ENCODE measurements around the gene FOSB. TPM values are rescaled to one million over a fixed set of nuclear protein-coding genes. Genes with fewer than 3 reads are reported as not detected.

The FOSB gene
- total and polyA plus RNA-seq, 9 donors = 2.9 to 295 (median 44.3) TPM

DNA sequence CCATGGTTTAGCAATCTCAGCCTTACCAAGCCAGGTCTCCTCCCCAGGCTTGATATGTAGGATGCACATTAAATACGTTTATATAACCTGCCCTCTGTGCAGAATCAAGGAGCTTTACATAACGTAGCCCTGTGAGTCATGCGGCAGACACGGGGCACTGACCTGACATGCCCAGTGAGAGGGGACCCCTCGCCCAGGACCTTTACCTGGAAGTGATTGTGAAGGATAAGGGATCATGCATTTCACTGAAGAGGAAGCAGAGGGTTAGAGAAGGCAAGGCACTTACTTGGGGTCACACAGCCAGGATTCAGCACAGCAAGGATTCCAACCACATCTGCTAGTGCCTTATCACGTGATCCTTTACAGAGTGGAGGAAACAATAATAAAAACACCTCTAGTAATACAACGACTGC lies 18.9 kb upstream of the FOSB start:
- no peaks in the 10 kb centered on the region for H3K9me3 ChIP-seq
- peaks cover 13% of the 10 kb centered on the region for H3K4me1 ChIP-seq (ENCODE audit: insufficient read depth)
- H3K27me3 ChIP-seq = no peaks in the 10 kb centered on the region
- H3K4me3 ChIP-seq = no peak overlapping the region
- no peak for DNase-seq
- H3K36me3 ChIP-seq = no peaks in the 10 kb centered on the region
- H3K27ac ChIP-seq = no peak overlapping the region
- TF ChIP-seq, protein P1, sequence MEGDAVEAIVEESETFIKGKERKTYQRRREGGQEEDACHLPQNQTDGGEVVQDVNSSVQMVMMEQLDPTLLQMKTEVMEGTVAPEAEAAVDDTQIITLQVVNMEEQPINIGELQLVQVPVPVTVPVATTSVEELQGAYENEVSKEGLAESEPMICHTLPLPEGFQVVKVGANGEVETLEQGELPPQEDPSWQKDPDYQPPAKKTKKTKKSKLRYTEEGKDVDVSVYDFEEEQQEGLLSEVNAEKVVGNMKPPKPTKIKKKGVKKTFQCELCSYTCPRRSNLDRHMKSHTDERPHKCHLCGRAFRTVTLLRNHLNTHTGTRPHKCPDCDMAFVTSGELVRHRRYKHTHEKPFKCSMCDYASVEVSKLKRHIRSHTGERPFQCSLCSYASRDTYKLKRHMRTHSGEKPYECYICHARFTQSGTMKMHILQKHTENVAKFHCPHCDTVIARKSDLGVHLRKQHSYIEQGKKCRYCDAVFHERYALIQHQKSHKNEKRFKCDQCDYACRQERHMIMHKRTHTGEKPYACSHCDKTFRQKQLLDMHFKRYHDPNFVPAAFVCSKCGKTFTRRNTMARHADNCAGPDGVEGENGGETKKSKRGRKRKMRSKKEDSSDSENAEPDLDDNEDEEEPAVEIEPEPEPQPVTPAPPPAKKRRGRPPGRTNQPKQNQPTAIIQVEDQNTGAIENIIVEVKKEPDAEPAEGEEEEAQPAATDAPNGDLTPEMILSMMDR (IDR thresholded peaks at IDR 0.05) = no peak
- TF ChIP-seq POLR2A (IDR thresholded peaks at IDR 0.05) = no peak
- no peak for TF ChIP-seq EP300 (IDR thresholded peaks at IDR 0.05)
- WGBS, 3 donors = 56 to 69% (median 63%) methylated on average over 7 of the region's 7 CpGs
- intact Hi-C loops (cut with DNase I) = no loop called here

DNA sequence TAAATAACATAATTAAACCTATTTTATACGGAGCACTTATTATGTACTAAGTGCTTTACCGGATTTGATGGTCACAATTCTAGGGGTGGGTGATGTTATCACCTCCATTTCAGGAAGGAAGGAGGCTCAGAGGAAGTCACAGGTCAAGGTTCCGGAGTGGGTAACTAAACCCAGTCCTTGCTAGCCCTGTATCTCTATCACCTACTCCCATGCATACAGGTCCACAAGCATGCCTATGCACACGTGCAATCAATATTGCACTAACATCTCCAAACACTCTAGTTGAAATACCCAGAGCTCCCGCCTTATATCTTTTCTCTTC lies 17.8 kb upstream of the FOSB start:
- 28 to 37% (median 30%) methylated on average over 5 of the region's 5 CpGs for WGBS, 3 donors
- no peaks in the 10 kb centered on the region for H3K36me3 ChIP-seq
- no peaks in the 10 kb centered on the region for H3K27me3 ChIP-seq
- H3K4me1 ChIP-seq (ENCODE audit: insufficient read depth) = peaks cover 8% of the 10 kb centered on the region
- intact Hi-C loops (cut with DNase I) = no loop called here
- no peak for DNase-seq
- TF ChIP-seq EP300 (IDR thresholded peaks at IDR 0.05) (no peak), POLR2A (IDR thresholded peaks at IDR 0.05) (no peak)
- TF ChIP-seq, protein P1 (IDR thresholded peaks at IDR 0.05) = no peak
- H3K27ac ChIP-seq = no peak overlapping the region
- no peaks in the 10 kb centered on the region for H3K9me3 ChIP-seq
- peak overlapping the region; percentile 71 for H3K4me3 ChIP-seq

DNA sequence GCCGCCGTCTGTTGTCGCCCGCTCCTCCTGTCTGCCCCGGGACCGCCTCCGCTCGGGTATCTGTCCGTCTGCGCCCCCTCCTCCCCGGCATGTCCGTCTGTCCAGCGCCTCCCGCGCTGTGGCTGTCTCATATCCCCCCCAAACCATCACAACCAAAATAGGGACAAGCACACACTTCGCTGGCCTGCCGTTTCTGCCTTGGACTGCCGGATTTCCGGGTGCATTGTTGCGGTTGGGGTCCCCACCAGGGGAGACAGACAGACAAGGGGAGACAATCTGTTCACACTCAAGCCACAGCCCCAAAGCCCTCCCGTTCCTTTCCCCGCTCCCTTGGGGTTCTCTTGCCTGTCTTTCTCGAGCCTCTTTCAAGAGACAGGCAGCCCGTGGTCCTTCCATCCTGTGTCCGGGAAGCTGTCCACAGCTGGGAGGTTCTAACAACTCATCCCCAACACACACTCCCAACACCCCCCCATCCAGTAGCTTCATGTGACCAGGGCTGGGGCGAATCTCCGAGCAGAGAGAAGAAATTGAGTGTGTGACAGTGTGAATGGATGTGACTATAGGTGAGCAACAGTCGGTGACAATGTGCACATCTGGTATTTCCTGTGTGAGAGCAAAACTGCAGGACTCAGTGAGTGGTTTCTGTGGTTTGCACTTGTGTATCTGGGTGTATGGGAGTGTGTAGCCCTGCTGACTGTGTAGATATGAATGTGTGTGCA lies 16.5 kb upstream of the FOSB start:
- peak in 3 of 5 donors; percentile 45 to 74 (median 65) for DNase-seq
- intact Hi-C loops (cut with DNase I) = no loop called here
- no peaks in the 10 kb centered on the region for H3K27me3 ChIP-seq
- H3K36me3 ChIP-seq = no peaks in the 10 kb centered on the region
- H3K9me3 ChIP-seq = no peaks in the 10 kb centered on the region
- H3K27ac ChIP-seq = peak overlapping the region; percentile 52 to 57
- peak overlapping the region; percentile 71 for H3K4me3 ChIP-seq
- TF ChIP-seq POLR2A (IDR thresholded peaks at IDR 0.05) (no peak), EP300 (IDR thresholded peaks at IDR 0.05) (no peak)
- TF ChIP-seq, protein P1 (IDR thresholded peaks at IDR 0.05) = no peak
- peaks cover 15% of the 10 kb centered on the region for H3K4me1 ChIP-seq (ENCODE audit: insufficient read depth)
- WGBS, 3 donors = 2 to 3% (median 2%) methylated on average over 28 of the region's 28 CpGs

DNA sequence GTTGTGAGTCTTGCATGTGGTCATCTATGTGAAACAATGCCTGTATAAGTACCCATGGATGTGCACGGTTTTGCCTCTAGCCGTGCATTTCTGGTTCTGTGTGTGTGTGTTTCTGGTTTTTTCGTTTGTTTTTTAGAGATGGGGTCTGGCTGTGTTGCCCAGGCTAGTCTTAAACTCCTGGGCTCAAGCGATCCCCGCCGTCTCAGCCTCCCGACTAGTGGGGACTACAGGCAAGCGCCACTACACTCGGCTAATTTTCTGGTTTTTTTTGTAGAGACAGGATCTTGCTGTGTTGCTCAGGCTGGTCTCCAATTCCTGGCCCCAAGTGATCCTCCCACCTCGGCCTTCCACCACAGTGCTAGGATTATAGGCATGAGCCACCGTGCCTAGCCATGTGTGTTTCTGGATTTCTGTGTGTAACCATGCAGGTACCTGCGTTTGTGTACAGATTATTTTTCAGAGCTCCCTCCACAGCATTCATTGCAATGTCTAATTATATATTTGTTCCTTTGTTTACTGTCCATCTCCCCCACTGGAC lies 15.9 kb upstream of the FOSB start:
- no peak for TF ChIP-seq EP300 (IDR thresholded peaks at IDR 0.05)
- no peak for DNase-seq
- no peak overlapping the region for H3K27ac ChIP-seq
- H3K4me3 ChIP-seq = no peak overlapping the region
- 57 to 77% (median 73%) methylated on average over 12 of the region's 12 CpGs for WGBS, 3 donors
- H3K4me1 ChIP-seq (ENCODE audit: insufficient read depth) = peaks cover 15% of the 10 kb centered on the region
- intact Hi-C loops (cut with DNase I) = no loop called here
- no peaks in the 10 kb centered on the region for H3K9me3 ChIP-seq
- no peaks in the 10 kb centered on the region for H3K36me3 ChIP-seq
- H3K27me3 ChIP-seq = no peaks in the 10 kb centered on the region

All from ovary (tissue), 9 donors.